Hippocampal formation (tissue), 2 donors: ENCODE measurements around the gene BMP2.

Experiments used
- DNase-seq, 2 donors: peaks; one replicate each; lab custom pipeline; 2025; lab: John Stamatoyannopoulos, UW

BMP2 gene

DNA sequence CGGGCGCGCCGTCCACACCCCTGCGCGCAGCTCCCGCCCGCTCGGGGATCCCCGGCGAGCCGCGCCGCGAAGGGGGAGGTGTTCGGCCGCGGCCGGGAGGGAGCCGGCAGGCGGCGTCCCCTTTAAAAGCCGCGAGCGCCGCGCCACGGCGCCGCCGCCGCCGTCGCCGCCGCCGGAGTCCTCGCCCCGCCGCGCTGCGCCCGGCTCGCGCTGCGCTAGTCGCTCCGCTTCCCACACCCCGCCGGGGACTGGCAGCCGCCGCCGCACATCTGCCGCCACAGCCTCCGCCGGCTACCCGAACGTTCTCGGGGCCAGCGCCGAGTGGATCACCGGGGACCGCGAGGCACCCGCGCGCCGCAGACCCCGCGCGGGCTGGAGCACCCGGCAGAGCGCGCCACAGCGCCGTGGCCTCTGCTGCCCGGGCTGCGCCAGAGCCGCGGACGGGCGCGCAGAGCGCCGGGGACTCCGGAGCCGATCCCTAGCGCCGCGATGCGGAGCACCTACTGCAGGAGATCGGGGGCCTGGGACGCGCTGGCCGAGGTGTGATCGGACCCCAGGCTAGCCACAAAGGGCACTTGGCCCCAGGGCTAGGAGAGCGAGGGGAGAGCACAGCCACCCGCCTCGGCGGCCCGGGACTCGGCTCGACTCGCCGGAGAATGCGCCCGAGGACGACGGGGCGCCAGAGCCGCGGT, at the start of gene BMP2:
Gene BMP2, plus strand, starts transcription at position 151 of the 692 bp plus-strand sequence. CDS start 2,441 bp downstream, outside the sequence.
- DNase-seq, result peak; percentile 52 to 71

DNA sequence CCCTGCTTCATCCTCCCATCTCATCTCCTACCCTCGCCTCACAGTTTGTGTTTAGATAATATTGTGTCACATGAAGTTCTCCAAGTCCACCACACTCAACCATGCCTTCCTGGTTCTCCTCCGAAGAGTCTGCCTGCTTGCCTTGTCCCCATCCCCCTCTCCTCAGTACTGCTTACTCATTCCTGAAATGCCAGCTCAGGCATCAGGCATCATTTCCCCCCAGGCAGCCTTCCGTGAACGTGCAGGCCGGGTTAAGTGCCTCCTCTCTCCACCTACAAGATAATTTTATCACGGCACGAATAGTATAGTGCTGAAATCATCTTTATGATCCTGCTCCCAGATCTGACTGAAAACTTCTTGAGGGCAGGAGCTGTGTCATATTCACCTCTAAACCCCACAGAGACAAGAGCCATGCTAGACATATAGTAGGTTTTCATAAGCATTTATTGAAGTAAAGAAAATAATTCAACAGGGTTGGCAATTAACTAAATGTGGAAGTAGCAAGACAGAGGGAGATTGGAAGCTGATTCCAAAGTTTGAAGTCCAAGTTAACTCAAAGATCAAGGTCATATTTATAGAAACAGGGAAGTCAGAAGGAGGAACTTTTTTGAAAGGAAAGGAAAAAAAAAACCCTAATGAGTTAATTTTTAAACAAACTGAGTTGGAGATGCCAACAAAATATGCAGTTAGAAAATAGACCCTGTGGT, 48.7 kb upstream of the BMP2 start:
- DNase-seq, result no peak

DNA sequence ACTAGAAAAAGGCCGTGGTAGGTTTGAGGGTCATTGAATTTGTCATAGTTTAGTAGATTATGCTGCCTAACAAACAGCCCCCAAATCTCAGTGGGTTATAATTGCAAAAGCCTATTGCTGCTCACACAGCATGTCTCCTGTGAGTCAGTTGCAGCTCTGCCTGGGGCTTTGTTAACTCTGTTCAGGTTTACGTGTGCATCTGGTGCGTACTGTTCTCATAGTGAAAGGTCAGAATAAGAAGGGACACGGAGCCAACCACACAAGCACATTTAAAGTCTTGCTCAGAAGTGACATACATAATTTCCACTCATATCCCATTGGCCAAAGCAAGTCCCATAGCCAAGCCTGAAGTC, 48.1 kb upstream of the BMP2 start:
- no peak for DNase-seq

DNA sequence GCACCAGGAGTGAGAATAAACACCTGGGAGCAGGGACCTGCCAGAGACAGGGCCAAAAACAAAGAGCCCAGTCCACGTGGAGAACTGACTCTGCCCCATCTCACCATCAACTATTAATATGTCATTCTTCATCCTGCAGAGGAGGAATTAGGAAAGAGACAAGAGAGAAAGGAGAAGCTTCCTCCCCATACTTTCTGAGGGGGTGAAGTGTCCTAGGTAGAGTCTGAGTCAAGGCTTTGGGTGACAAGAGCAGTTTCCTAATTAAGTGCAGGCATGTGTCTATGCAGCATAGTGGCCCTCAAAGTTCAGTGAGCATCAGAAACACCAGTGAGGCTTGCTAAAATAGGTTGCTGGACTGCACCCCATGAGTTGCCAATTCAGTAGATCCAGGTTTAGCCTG, 40.7 kb upstream of the BMP2 start:
- no peak for DNase-seq

DNA sequence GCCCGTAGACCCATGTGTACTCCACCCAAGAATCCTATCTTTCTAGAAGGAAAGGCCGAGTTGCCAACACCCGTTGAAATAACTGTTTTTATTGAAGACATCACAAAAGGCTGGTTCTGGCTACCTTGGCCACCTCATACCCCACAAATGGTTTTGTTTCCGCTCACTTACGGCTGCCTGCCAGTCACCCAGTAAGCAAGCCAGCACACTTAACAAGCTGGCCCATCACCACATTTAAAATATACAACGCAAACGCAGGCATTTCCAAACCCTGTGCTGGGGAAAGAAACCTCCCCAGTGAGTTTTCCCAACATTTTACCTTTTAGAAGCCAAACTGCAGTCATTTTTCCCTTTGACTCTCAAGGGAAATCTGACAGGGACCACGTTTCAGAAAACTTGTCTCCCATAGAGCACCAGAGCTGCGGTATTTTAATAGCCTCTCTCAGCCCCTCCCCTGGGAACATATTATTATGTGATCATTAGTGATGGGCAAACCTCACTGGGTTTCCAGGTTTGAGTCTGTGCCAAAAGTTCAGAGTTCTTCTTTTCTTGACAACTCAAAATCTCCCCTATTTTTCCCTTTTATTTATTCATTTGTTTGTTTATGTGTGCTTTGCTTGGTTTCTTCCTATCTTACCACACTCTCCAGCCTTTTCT, 36.7 kb upstream of the BMP2 start:
- no peak for DNase-seq

DNA sequence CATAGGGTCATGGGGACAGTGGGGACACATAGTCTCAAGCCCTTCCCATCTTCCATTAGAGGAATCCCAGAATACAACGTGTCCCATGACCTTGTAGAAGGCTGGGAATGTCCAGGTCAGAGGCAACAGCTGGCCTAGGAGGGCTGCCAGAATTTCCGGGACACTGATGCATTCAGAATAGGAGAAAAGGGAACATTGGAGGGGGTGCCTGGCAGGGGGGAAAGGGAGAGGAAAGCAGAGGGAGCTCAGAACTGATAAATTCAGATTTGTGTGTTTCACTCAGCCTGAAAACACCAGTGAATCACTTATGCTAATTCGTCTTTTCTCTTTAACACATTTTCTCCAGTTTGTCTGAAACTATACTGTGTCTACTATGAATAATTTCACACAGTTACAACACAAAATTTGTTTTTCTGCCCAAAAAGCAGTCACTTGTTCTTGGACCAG, 35.5 kb upstream of the BMP2 start:
- peak; percentile 55 to 77 for DNase-seq

DNA sequence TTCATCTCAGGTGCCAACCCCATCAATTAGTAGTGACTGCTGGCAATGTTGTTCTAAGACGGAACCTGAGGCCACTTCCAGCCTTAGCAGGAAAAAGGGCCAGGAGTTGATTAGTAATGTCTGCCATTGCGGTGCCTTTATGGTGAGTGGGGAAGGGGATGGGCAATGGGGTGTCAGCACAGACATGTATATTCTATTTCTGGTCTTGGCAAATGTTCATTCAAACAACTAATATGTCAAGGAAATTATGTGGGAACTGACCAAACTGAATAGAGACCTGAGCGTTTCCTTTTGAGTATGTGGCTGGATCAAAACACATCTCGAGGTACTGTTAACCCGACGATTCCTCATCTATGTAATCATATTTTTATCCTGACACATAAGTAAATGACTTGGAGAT, 34.6 kb upstream of the BMP2 start:
- DNase-seq, result no peak

DNA sequence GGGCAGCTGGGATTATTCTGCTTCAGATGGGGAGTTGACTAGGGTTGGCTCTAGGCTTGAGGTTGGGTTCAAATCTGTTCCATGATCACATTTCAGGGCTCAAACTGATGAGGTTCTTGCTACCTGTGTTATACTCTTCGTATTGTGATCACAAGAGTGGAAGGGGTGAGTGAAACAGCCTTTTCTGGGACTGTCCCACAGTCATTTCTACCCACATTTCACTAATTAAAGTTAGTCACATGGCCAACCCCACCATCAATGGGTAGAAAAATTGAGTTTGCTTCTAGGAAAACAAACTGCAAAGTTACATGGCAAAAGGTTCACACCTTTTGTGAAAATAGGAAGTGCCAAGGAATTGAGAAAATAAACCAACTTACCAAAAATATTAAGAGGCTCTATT, 33.5 kb upstream of the BMP2 start:
- DNase-seq, result no peak

DNA sequence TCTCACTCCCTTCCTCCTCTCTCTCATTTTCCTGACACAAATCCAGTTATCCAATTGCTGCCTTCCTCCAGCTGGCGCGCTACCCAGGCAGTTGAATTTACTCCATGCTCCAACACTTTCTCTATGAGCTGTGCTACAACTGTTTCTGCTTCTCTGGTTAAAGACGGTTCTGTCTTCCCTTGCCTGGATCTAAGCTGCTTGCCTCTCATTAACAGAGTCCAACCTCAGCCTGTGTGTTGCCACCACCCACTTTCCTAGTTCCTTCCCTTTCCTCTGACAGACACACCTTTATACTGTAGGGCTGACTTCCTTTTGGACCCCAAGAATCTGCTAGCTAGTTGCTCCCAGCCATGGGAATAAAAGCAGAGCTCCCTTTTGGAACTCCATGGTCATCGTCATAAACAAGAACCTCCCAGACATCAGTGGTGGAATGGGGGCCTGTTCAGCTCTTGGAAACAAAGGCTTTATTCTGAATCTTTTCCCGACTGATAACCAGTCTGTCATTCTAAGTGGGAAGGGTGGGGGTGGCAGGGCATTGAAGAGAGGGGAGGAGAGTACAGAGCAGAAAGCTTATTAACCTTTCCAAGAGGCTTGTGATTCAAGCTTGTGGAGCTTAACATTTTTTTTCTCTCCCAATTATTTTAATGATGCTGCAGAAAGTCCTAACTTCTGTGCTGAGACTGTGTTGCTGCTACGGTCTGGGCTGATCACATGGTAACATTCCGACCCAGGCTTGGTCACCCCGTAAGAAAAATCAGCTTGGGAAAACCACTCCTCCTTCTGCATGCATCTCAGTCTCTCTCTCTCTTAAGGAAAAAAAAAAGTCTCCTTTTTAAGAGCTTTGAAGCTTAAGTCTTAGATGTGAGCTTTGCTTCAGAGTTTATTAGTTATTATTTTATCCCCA, 31.3 kb upstream of the BMP2 start:
- peak; percentile 7 to 12 for DNase-seq

DNA sequence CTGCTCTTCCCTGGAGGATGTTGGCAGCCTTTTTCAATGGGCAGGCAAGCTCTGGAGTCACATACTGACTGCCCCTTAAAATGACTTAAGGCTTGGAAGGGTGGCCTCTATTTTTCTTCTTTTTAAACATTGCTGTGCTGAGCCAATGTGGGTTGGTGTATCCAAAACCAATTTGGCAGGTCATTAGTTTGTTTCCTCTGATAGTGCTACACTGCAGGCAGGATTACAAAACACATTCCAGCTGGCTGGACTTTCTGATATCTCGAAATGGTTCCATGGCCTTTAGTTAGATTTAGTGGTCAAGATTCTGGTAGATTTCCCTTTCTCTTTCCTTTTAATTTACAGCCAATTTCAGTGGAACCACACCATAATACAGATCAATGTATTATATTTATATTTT, 28.1 kb upstream of the BMP2 start:
- DNase-seq, result no peak

DNA sequence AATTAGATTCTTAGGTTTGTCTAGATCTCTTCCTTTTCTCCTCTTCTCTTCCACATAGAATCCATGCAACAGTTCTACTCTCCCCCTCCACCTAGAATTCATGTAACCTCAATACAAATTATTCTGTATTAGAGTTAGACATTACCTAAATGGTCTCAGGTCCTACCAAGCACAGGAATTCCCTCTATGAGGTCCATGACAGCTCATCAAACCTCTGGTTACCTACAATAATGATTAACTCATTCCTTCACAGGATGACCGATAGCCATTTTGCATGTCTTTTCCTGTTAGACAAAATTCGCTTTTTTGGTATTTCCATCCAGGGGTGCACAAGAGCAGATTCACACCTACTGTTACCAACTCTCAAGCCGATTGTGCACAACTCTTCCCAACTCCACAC, 27.4 kb upstream of the BMP2 start:
- no peak for DNase-seq

DNA sequence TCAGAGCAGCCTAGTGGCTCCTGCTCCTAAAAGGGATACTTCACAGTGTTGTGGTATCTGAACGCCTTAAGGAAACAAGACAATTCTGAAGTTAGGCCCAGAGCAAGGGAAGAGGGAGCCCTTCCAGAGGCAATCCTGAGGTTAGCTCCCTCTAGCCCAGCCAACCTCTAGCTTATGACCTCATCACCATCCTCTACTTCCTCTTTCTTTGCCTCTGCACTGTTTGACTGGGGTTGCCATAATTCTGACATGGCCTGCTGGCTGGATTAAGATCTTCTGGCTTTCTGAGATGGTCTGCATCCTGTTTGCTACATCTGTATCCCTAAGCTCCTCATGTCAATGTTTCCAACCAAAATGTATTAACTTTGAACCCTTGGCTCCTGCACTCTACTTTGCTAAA, 23.3 kb upstream of the BMP2 start:
- DNase-seq, result no peak

DNA sequence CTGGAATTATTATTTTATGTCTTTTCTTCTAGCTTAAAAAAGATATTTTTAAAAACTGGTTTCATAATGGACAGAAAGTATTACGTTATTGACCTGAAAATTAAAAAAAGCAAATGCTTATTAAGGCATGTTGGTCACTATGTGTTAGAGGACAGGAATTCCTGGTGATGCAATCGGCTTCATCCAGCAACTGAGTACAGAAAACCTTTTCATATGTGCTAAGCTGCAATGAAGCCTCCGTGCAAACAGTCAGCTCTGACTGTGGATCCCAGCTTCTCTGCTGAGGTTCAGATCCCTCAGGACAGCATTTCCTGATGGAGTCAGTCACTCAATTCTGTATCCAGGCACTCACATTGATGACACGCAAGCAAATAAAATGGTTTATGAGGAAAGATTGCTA, 22.7 kb upstream of the BMP2 start:
- DNase-seq, result no peak

DNA sequence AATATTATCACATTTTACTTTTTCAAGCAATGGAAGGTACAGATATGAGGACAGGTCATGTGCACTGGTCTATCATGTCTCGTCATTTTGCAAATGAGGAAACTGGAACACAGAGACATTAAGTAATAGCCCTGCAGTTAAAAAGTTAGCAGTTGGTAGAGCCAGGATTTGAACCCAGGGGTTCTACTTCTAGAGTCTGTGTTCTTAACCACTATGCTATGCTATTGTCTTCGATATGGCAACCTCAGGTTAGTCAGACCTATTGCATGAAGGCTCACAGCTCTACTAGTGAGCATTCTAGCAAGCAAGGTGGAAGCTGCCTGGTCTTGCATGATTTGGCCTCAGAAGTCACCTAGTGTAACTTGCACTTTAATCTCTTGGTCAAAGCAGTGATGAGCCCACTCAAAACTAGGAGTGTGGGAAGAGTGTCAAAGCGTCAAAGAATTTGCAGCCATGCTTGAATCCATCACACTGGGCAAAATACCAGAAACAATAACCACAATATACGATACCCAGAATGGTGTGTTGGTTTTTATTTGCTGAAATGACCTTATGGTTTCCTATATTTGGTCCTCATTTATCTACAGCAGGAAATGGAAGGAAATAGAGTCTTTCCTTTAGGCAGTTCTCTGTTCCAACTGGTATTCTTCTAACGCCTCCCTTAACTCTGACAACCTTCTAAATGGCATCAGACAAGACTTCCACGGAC, 20.4 kb upstream of the BMP2 start:
- DNase-seq, result no peak

DNA sequence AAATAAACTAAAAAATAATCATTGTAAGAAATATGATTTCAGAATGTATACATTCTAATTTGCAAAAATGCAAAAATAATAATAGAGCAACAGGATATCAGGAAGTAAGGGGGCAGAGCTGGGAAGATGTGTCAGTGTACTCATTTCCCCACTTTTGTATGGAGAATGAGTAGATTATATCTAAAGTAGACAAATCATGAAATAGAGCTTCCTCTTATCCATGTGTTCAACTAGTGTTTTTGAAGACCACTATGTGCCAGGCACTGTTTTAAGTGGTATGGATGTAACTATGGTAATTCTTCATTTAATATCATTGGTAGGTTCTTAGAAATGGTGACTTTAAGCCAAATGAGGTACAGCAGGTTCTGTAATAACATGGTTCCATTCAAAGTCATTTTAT, 17.0 kb upstream of the BMP2 start:
- no peak for DNase-seq

DNA sequence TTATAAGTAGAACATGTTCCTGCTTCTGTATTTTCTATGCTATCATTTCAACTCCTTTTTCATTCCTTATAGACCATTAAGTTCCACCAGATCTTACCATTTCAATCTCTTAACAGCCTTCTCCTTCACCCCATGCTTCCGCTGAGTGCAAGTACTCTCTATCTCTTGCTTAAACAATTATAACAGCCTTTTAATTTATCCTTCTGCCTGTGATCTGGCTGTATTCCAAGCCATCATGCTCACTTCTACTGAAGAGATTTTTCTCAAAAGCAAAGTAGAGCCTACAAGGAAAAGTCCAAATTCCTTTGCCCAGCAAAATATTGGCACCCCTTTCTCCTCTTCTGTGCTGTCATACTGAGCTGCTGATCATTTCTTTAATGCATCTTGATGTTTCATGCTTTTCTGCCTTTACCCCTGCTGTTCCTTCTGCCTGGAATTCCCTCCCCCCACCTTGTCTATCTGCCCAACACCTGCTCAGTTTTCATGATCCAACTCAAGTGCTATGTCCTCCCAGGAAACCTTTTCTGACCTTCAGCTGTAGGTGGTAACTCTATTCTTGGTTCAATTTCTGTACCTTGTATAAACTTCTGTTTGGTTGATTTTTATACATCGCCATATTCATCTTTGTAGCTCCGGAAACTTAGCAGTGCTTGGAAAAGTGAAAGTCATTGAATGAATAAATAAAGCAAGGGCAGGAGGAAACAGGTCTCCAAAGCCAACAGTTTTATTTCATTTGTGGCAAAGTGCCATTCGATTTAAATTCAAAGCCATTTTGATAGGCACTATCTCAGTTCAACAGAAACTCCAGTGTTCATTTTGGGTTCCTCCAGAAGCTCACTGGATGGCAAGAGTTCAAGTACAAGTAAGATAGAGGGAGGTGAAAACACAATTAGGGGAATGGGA, 10.5 kb upstream of the BMP2 start:
- DNase-seq, result no peak

DNA sequence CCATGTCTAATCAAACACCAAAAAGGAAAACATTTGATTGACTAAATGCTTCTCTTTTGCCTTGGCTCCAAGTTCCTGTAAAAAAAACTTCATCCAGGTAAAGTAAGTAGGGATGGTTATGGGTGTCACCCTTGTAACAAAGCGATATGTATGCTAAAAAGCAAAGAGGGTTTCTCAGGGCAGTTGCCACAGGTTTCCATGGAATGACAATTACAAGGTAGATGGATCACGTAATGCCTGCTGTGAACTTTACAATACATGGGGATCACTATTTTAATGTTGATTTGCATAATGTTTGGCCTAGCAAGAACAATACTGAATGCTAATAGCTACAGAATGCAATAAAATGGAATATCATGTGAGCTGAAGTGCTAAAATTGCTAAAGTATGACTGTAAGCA, 2.9 kb upstream of the BMP2 start:
- no peak for DNase-seq

DNA sequence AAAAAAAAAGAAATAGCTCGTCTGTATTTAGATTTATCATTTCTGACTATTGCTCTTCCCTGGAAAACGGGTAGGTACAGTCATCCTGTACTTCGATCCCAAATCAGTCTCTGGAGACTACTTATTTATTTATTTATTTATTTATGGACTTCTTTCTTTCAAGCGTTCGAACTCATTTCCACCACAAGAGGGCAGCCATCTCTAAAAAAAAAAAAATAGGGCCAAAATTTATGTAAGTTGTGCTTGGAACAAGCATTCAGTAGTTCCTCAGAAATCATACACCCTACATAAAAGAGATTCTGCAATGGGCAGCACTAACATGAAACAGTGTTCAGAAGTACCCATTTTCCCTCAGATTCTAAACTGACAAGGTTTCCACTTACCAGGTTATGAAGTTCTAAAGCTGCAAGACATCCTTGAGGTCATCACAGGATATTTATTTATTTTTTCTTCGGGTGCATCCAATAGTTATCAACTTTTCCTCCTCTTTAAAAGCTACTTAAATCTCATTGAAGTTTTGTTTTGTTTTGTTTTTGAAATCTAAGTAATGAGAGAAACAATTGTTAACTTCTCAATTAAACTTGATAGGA, 1.9 kb upstream of the BMP2 start:
- DNase-seq, result peak in 1 of 2 donors; percentile 86

DNA sequence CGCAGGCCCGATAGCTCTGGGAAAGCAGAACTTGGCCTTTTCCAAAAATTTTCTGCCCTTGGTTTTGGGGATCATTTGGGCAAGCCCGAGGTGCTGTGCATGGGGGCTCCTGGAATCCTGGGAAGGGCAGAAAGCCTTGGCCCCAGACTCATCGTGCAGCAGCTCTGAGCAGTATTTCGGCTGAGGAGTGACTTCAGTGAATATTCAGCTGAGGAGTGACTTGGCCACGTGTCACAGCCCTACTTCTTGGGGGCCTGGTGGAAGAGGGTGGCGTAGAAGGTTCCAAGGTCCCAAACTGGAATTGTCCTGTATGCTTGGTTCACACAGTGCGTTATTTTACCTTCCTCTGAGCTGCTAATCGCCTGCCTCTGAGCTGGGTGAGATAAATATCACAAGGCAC, 1.1 kb upstream of the BMP2 start:
- DNase-seq, result no peak

DNA sequence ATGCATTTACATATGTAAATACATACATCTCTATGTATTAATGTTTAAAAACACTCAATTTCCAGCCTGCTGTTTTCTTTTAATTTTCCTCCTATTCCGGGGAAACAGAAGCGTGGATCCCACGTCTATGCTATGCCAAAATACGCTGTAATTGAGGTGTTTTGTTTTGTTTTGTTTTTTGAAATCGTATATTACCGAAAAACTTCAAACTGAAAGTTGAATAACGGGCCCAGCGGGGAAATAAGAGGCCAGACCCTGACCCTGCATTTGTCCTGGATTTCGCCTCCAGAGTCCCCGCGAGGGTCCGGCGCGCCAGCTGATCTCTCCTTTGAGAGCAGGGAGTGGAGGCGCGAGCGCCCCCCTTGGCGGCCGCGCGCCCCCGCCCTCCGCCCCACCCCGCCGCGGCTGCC, 355 bp upstream of the BMP2 start:
- no peak for DNase-seq
